ENCODE measurements around the gene SENP1. TPM values are rescaled to one million over a fixed set of nuclear protein-coding genes. Genes with fewer than 3 reads are reported as not detected.
A peak's percentile ranks its signal among the peaks of the same experiment; 100 is the strongest.

SENP1 gene
- total RNA-seq, 2 experiments from 2014 or later = 36.2 to 43.4 TPM

GRCh38 chr12:48032597-48032996 lies 73.3 kb downstream of the SENP1 start:
- POLR2A ChIA-PET = no interaction called here
- DNase-seq (no peak), ATAC-seq (ENCODE audit: low read depth) (no peak)
- Mint-ChIP-seq H3K4me3 (no peak overlapping the region), H3K27me3 (peaks cover 14% of the 10 kb centered on the region), H3K9me3 (no peaks in the 10 kb centered on the region), H3K27ac (no peak overlapping the region), H3K36me3 (no peaks in the 10 kb centered on the region), H3K4me1 (peaks cover 3% of the 10 kb centered on the region)

GRCh38 chr12:48031135-48031960 lies 74.5 kb downstream of the SENP1 start:
- ATAC-seq (ENCODE audit: low read depth) (no peak), DNase-seq (no peak)
- H3K36me3 Mint-ChIP-seq = no peaks in the 10 kb centered on the region
- H3K27ac Mint-ChIP-seq = no peak overlapping the region
- no peak overlapping the region for H3K4me3 Mint-ChIP-seq
- POLR2A ChIA-PET = no interaction called here
- no peaks in the 10 kb centered on the region for H3K9me3 Mint-ChIP-seq
- H3K27me3 Mint-ChIP-seq = peaks cover 20% of the 10 kb centered on the region
- H3K4me1 Mint-ChIP-seq = peaks cover 12% of the 10 kb centered on the region

GRCh38 chr12:48030173-48030650 lies 75.7 kb downstream of the SENP1 start:
- H3K27ac Mint-ChIP-seq = no peak overlapping the region
- H3K4me1 Mint-ChIP-seq = peaks cover 14% of the 10 kb centered on the region
- ATAC-seq (ENCODE audit: low read depth) (peak; percentile 36), DNase-seq (no peak)
- POLR2A ChIA-PET = no interaction called here
- H3K4me3 Mint-ChIP-seq = no peak overlapping the region
- H3K36me3 Mint-ChIP-seq = no peaks in the 10 kb centered on the region
- no peaks in the 10 kb centered on the region for H3K9me3 Mint-ChIP-seq
- peaks cover 21% of the 10 kb centered on the region for H3K27me3 Mint-ChIP-seq

GRCh38 chr12:48029491-48030172 lies 76.2 kb downstream of the SENP1 start:
- no peak for ATAC-seq (ENCODE audit: low read depth)
- H3K27ac Mint-ChIP-seq = no peak overlapping the region

GRCh38 chr12:48028541-48029431 lies 77.1 kb downstream of the SENP1 start:
- POLR2A ChIA-PET = no interaction called here
- ATAC-seq (ENCODE audit: low read depth) = no peak
- Mint-ChIP-seq H3K4me1 (peaks cover 23% of the 10 kb centered on the region), H3K36me3 (no peaks in the 10 kb centered on the region), H3K27ac (no peak overlapping the region), H3K9me3 (no peaks in the 10 kb centered on the region), H3K27me3 (peaks cover 32% of the 10 kb centered on the region), H3K4me3 (no peak overlapping the region)
- no peak for DNase-seq

More at GRCh38 chr12:48029491-48030172, 76.2 kb downstream of the SENP1 start:
- Mint-ChIP-seq H3K9me3 (no peaks in the 10 kb centered on the region), H3K36me3 (no peaks in the 10 kb centered on the region), H3K4me3 (no peak overlapping the region), H3K27me3 (peaks cover 25% of the 10 kb centered on the region), H3K4me1 (peaks cover 18% of the 10 kb centered on the region)
- DNase-seq = no peak
- POLR2A ChIA-PET = no interaction called here

GRCh38 chr12:48027183-48028002 lies 78.5 kb downstream of the SENP1 start:
- ATAC-seq (ENCODE audit: low read depth) = no peak
- H3K27ac Mint-ChIP-seq = no peak overlapping the region
- H3K36me3 Mint-ChIP-seq = no peaks in the 10 kb centered on the region
- H3K27me3 Mint-ChIP-seq = peaks cover 36% of the 10 kb centered on the region
- no peaks in the 10 kb centered on the region for H3K9me3 Mint-ChIP-seq
- no peak overlapping the region for H3K4me3 Mint-ChIP-seq
- no peak for DNase-seq
- POLR2A ChIA-PET = no interaction called here
- H3K4me1 Mint-ChIP-seq = peaks cover 25% of the 10 kb centered on the region

- peaks cover 25% of the 10 kb centered on the region for H3K4me1 Mint-ChIP-seq
Measured at GRCh38 chr12:48026060-48026827, 79.6 kb downstream of the SENP1 start.

GRCh38 chr12:48025281-48025680 lies 80.6 kb downstream of the SENP1 start:
- Mint-ChIP-seq H3K4me3 (no peak overlapping the region), H3K4me1 (peaks cover 25% of the 10 kb centered on the region), H3K27me3 (peaks cover 52% of the 10 kb centered on the region), H3K36me3 (no peaks in the 10 kb centered on the region), H3K27ac (no peak overlapping the region), H3K9me3 (no peaks in the 10 kb centered on the region)
- ATAC-seq (ENCODE audit: low read depth) (no peak), DNase-seq (no peak)
- POLR2A ChIA-PET = no interaction called here

More at GRCh38 chr12:48026060-48026827, 79.6 kb downstream of the SENP1 start:
- H3K4me3 Mint-ChIP-seq = no peak overlapping the region
- peaks cover 44% of the 10 kb centered on the region for H3K27me3 Mint-ChIP-seq
- no peaks in the 10 kb centered on the region for H3K9me3 Mint-ChIP-seq
- DNase-seq (no peak), ATAC-seq (ENCODE audit: low read depth) (no peak)
- POLR2A ChIA-PET = no interaction called here
- H3K27ac Mint-ChIP-seq = no peak overlapping the region
- H3K36me3 Mint-ChIP-seq = no peaks in the 10 kb centered on the region

- Mint-ChIP-seq H3K4me3 (no peak overlapping the region), H3K27ac (peak overlapping the region; percentile 39), H3K4me1 (peaks cover 23% of the 10 kb centered on the region), H3K36me3 (no peaks in the 10 kb centered on the region), H3K27me3 (peaks cover 54% of the 10 kb centered on the region), H3K9me3 (no peaks in the 10 kb centered on the region)
- DNase-seq (no peak), ATAC-seq (ENCODE audit: low read depth) (no peak)
- POLR2A ChIA-PET = no interaction called here
Measured at GRCh38 chr12:48024735-48025134, 81.1 kb downstream of the SENP1 start.

- Mint-ChIP-seq H3K4me1 (peaks cover 23% of the 10 kb centered on the region), H3K27me3 (peaks cover 57% of the 10 kb centered on the region), H3K27ac (no peak overlapping the region), H3K9me3 (no peaks in the 10 kb centered on the region), H3K36me3 (no peaks in the 10 kb centered on the region), H3K4me3 (no peak overlapping the region)
- POLR2A ChIA-PET = no interaction called here
- ATAC-seq (ENCODE audit: low read depth) (no peak), DNase-seq (no peak)
Measured at GRCh38 chr12:48023386-48023785, 82.5 kb downstream of the SENP1 start.

GRCh38 chr12:48022676-48023385 lies 83.0 kb downstream of the SENP1 start:
- no peak for ATAC-seq (ENCODE audit: low read depth)
- DNase-seq = no peak
- H3K27ac Mint-ChIP-seq = no peak overlapping the region
- H3K36me3 Mint-ChIP-seq = no peaks in the 10 kb centered on the region
- H3K27me3 Mint-ChIP-seq = peaks cover 59% of the 10 kb centered on the region
- no peaks in the 10 kb centered on the region for H3K9me3 Mint-ChIP-seq
- no peak overlapping the region for H3K4me3 Mint-ChIP-seq
- POLR2A ChIA-PET = no interaction called here
- H3K4me1 Mint-ChIP-seq = peaks cover 23% of the 10 kb centered on the region

- Mint-ChIP-seq H3K4me3 (no peak overlapping the region), H3K4me1 (peaks cover 17% of the 10 kb centered on the region), H3K27ac (no peak overlapping the region), H3K9me3 (no peaks in the 10 kb centered on the region), H3K36me3 (no peaks in the 10 kb centered on the region), H3K27me3 (peaks cover 62% of the 10 kb centered on the region)
- DNase-seq (no peak), ATAC-seq (ENCODE audit: low read depth) (no peak)
- POLR2A ChIA-PET = no interaction called here
Measured at GRCh38 chr12:48022180-48022521, 83.7 kb downstream of the SENP1 start.

All from activated naive CD8-positive, alpha-beta T cell treated with anti-CD3 and anti-CD28 coated beads, Interleukin-2, amount 10 ng/mL, durations not matched to agents 7 days and 5 days (primary cell).